Erythroblast (primary cell): ENCODE results near the gene KCND3.

Experiments used
- GATA1 ChIP-seq: IDR thresholded peaks from 2 replicates; pipeline ENCODE4 v1.6.1; 2011; ENCODE audit warnings: low read depth, mild to moderate bottlenecking, control low read depth, low read length, moderate library complexity
- POLR2A ChIP-seq: IDR thresholded peaks from 2 replicates; pipeline ENCODE4 v1.6.1; 2011; ENCODE audit warnings: mild to moderate bottlenecking, low read length

DNA sequence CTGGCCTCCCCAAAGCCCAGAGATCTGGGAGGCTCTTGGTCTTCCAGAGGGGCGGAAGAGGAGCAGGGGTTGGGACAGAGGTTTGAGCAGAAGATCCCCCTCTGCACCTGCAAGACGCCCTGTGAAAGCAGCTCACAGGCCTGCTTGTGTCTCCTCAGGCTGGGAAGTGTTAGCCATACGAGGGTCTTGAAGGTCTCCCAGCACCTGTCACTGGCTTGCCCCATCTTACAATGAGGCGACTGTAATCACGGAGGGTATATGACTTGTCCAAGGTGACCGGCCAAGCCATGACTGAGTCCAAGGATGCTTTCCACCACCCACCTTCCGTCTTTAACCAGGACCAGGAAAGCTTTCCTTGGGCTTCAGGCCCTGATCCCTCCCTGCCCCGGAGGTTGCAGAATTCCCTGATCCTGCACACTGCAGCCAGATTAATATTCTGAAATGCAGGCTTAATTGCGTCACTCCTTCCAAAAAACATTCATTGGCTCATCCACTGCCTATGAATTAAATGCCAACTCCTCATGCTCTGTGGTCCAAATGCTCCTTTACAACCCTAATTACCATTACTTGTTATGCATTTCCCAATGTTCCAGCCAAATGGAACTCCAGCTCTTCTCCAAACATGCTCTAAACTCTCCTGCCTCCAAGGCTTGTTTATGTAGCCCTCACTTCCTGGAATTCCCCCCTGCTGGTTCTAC is 169.8 kb downstream of the KCND3 start:
- TF ChIP-seq POLR2A (no peak), GATA1 (no peak)
